Smooth muscle cell (in vitro differentiated cells): Measurements from ENCODE around the gene VDAC2. TPM values are rescaled to one million over a fixed set of nuclear protein-coding genes. Genes with fewer than 3 reads are reported as not detected.

ENCODE experiments used
- DNase-seq: peaks from one replicate; lab custom pipeline; 2025; ENCODE audit not compliant: unreplicated experiment; lab: John Stamatoyannopoulos, UW
- H2AFZ ChIP-seq: fragments of 200-600 bp; sonication (generic); 2 replicates; pipeline ENCODE4 v1.6.0; 2016; ENCODE audit warnings: antibody characterized with exemption, low read depth, mild to moderate bottlenecking
- H3F3A ChIP-seq: fragments of 200-600 bp; sonication (generic); 2 replicates; pipeline ENCODE4 v1.6.0; 2017; ENCODE audit warnings: antibody characterized with exemption, low read depth
- H3K27ac ChIP-seq: fragments of 200-600 bp; sonication (generic); 2 replicates; pipeline ENCODE4 v1.5.1; 2016; ENCODE audit warnings: low read depth, mild to moderate bottlenecking
- H3K27me3 ChIP-seq: fragments of 200-600 bp; sonication (generic); 2 replicates; pipeline ENCODE4 v1.6.1; 2016; ENCODE audit warnings: low read depth, mild to moderate bottlenecking
- H3K36me3 ChIP-seq: fragments of 200-600 bp; sonication (generic); 2 replicates; pipeline ENCODE4 v1.5.1; 2016; ENCODE audit warnings: low read depth
- H3K4me1 ChIP-seq: fragments of 200-600 bp; sonication (generic); 2 replicates; pipeline ENCODE4 v1.5.1; 2016; ENCODE audit warnings: low read depth
- H3K4me2 ChIP-seq: fragments of 200-600 bp; sonication (generic); 2 replicates; pipeline ENCODE4 v1.6.0; 2016; ENCODE audit warnings: mild to moderate bottlenecking
- H3K4me3 ChIP-seq: fragments of 200-600 bp; sonication (generic); 2 replicates; pipeline ENCODE4 v1.5.1; 2016; ENCODE audit warnings: mild to moderate bottlenecking
- H3K79me2 ChIP-seq: fragments of 200-600 bp; sonication (generic); 2 replicates; pipeline ENCODE4 v1.6.0; 2016; ENCODE audit warnings: low read depth, mild to moderate bottlenecking
- H3K9ac ChIP-seq: fragments of 200-600 bp; sonication (generic); 2 replicates; pipeline ENCODE4 v1.6.0; 2016; ENCODE audit warnings: low read depth
- H3K9me3 ChIP-seq: fragments of 200-600 bp; sonication (generic); replicated peaks from 2 replicates; pipeline ENCODE4 v1.5.1; 2016; ENCODE audit warnings: low read depth
- H4K20me1 ChIP-seq: fragments of 200-600 bp; sonication (generic); 2 replicates; pipeline ENCODE4 v1.6.0; 2016; ENCODE audit warnings: low read depth
- CTCF ChIP-seq: fragments of 200-600 bp; sonication (generic); IDR thresholded peaks from 2 replicates; pipeline ENCODE4 v1.5.1; 2017; ENCODE audit warnings: borderline replicate concordance, mild to moderate bottlenecking, antibody characterized with exemption; ENCODE audit not compliant: insufficient read depth, poor library complexity, severe bottlenecking
- WGBS: methylation state at CpG from one replicate; pipeline ENCODE4 v1.1.7; 2016; ENCODE audit warnings: low lambda C conversion rate; 5-methylcytosine and 5-hydroxymethylcytosine counted together
- polyA plus RNA-seq: library from polyadenylated mRNA; unstranded; fragments of >200 nt; fragmentation: Nextera tagmentation; extraction: Ambion mirVana; gene quantifications from 2 replicates; pipeline ENCODE4 v1.2.1, GENCODE V29; 2016
- total RNA-seq: library from RNA; depleted of rRNA; stranded (reverse); fragments of >200 nt; gene quantifications from 2 replicates; pipeline ENCODE4 v1.2.3, GENCODE V29; 2014

Gene VDAC2
- total and polyA plus RNA-seq, 2 experiments from 2014 or later = 183 to 207 TPM

GRCh38 chr10:75223507-75223906 is 12.9 kb downstream of the VDAC2 start:
- no peaks in the 10 kb centered on the region for H3K27me3 ChIP-seq
- H3K4me2 ChIP-seq = no peak overlapping the region
- no peak overlapping the region for H2AFZ ChIP-seq
- no peak for TF ChIP-seq CTCF
- H3K79me2 ChIP-seq = peaks cover 98% of the 10 kb centered on the region
- 50% methylated on average over 2 of the region's 2 CpGs for whole genome bisulfite sequencing
- H3K4me1 ChIP-seq = peaks cover 37% of the 10 kb centered on the region
- DNase-seq = no peak
- no peaks in the 10 kb centered on the region for H3K9me3 ChIP-seq
- no peak overlapping the region for H3K4me3 ChIP-seq
- H3K9ac ChIP-seq = peak overlapping the region; percentile 4
- peak overlapping the region; percentile 93 for H3K27ac ChIP-seq
- H3F3A ChIP-seq = peaks cover 48% of the 10 kb centered on the region
- H4K20me1 ChIP-seq = peaks cover 97% of the 10 kb centered on the region
- H3K36me3 ChIP-seq = peaks cover 6% of the 10 kb centered on the region

GRCh38 chr10:75226095-75226494 is 15.5 kb downstream of the VDAC2 start:
- Histone ChIP-seq H3K9me3 (no peaks in the 10 kb centered on the region), H3K27me3 (no peaks in the 10 kb centered on the region), H3K36me3 (no peaks in the 10 kb centered on the region), H3K27ac (peak overlapping the region; percentile 93), H3K79me2 (peaks cover 86% of the 10 kb centered on the region), H3K9ac (peak overlapping the region; percentile 63), H2AFZ (no peak overlapping the region), H3K4me3 (no peak overlapping the region), H3K4me2 (peak overlapping the region; percentile 55), H3F3A (peaks cover 58% of the 10 kb centered on the region), H3K4me1 (peaks cover 47% of the 10 kb centered on the region), H4K20me1 (peaks cover 100% of the 10 kb centered on the region)
- TF ChIP-seq CTCF = no peak
- WGBS = 85% methylated on average over 2 of the region's 2 CpGs
- DNase-seq = no peak

GRCh38 chr10:75226656-75227055 is 16.1 kb downstream of the VDAC2 start:
- Histone ChIP-seq H3K4me2 (no peak overlapping the region), H3K27ac (peak overlapping the region; percentile 93), H3K36me3 (no peaks in the 10 kb centered on the region), H3K27me3 (no peaks in the 10 kb centered on the region), H2AFZ (no peak overlapping the region), H3K9ac (no peak overlapping the region), H3K4me1 (peaks cover 47% of the 10 kb centered on the region), H3F3A (peaks cover 55% of the 10 kb centered on the region), H3K4me3 (no peak overlapping the region), H3K79me2 (peaks cover 80% of the 10 kb centered on the region), H4K20me1 (peaks cover 100% of the 10 kb centered on the region), H3K9me3 (no peaks in the 10 kb centered on the region)
- WGBS = 73% methylated on average over 5 of the region's 5 CpGs
- no peak for TF ChIP-seq CTCF
- no peak for DNase-seq

GRCh38 chr10:75228278-75228677 is 17.7 kb downstream of the VDAC2 start:
- no peak overlapping the region for H3K9ac ChIP-seq
- H3K4me3 ChIP-seq = no peak overlapping the region
- peaks cover 64% of the 10 kb centered on the region for H3K79me2 ChIP-seq
- WGBS = 91% methylated on average over 3 of the region's 3 CpGs
- peaks cover 62% of the 10 kb centered on the region for H3F3A ChIP-seq
- no peaks in the 10 kb centered on the region for H3K9me3 ChIP-seq
- H3K27me3 ChIP-seq = no peaks in the 10 kb centered on the region
- H3K36me3 ChIP-seq = no peaks in the 10 kb centered on the region
- peak overlapping the region; percentile 93 for H3K27ac ChIP-seq
- H2AFZ ChIP-seq = no peak overlapping the region
- no peak for DNase-seq
- TF ChIP-seq CTCF = no peak
- H3K4me1 ChIP-seq = peaks cover 46% of the 10 kb centered on the region
- H4K20me1 ChIP-seq = peaks cover 85% of the 10 kb centered on the region
- H3K4me2 ChIP-seq = no peak overlapping the region
